ENCODE data around the gene CPZ.

Gene CPZ

DNA sequence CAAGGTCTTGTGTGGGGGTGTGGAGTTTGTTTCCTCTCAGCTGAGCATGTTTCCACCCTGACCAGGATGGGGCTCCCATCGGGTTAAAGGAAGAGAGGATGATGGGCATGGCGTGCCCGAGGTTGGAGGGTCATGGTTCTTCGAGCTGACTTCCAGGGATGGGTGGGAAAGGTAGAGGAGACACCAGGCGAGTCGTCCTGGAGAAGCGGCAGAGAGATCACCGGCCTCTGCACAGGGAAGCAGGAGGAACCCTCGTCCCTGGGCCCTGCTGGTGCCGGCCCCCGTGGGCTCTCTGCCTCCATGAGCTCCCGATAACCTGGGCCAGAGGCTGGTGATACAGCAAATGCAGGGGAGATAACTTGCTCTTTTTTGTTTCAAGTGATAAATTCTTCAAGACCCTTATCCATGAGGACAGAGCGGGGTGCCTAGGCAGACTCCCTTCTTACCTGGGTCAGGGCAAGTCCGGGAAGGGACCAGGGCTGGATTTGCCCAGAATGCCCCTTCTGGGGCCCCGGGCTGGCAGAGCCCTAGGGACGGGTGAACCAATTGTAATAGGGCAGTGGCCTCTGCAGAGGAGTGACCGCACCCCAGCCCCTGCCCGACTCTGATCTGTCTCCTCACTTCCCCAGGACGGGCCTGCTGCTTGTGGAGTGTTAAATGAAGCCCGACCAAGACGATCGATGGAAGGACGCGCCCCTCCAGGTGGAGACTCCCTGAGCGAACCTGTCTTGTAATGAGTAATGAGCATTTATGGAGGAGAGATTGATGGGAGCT lies 63.0 kb downstream of the CPZ start:
- no peak for DNase-seq (ENCODE audit: low spot score)

DNA sequence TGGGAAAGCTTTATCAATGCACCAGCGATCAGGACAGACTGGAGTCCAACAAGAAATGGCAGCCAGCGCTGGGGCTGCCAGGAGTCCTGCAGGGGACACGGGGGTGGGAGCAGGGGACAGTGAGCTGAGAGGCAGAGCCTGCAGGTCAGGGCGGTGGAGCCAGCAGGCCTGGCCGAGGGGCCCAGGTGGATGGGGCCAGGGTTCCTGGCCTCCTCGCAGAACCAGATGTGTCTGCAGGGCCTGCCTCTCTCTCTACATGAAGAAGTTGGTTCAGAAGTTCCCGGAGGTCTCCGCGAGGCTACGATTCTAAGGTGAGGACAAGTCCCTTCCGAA lies 63.6 kb downstream of the CPZ start:
- no peak for DNase-seq (ENCODE audit: low spot score)

DNA sequence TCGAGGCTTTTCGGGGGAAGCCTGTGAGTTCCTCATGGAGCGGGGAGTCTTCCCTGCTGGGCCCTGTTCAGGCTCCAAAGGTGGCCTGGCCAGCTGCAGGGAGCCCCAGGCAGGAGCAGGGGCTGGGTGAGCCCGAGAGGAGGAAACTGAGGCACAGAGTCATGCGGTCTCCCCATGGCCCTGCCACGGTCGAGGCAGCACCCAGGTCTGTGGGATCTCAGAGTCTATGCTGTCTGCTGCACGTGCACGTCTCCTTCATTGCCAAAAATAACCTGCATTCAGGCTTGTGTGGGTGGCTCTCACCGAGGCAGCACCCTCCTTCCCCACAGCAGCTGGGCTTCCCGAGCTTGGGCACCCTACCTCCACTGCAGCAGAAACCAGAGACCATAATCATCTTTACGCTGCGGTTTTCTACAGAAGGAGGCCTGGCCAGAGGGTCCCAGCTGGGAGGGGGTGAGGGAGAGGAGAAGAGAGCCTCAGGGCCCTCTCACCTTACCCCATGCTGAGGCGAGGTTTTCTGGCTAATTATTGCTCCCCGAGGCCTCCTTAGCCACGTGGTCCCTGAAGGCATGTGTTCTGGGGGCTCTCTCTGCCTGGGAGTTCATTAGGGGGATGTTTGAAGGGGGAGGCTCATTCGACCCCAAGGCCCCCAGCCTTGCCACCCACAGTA lies 64.3 kb downstream of the CPZ start:
- no peak for DNase-seq (ENCODE audit: low spot score)

GRCh38 chr4:8657381-8658088 lies 65.0 kb downstream of the CPZ start:
- DNase-seq (ENCODE audit: low spot score) = no peak

- no peak for DNase-seq (ENCODE audit: low spot score)
These were observed 70.2 kb downstream of the CPZ start for GRCh38 chr4:8662776-8663175.

DNA sequence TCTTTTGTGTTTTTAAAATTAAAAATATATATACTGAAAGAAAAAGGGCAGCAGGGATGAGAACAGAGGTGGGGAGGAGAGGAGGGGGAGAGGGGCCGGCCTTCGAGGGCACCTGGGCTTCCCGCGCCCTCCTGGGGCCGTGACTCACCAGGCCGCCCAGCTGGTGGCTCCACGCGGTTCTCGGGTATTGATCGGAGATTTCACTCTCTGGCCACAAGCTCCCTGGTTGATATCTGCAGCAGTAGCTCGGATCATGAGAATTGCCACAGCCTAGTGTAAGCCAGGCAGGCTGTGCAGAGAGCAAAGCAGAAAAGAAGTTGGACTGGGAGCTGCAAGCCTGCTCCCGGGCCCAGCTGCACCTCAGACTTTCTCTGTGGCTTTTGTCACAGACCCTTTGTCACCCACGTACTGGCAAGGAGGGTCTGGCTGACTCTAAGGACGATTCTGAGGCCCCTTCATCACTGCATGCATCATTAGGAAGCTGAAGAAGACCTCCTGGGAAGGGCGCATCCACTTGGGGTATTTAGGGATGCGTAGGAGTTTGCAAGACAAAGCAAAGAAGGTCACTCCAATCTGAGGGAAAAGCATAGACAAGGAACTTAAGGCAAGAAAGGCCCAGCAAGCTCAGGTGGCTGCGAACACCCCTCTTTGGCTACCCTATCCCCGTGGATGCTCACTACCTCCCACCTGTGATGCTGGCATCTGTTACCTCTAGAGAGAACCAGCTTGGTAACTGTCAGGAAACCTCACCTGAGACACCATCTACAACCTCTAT lies 71.7 kb downstream of the CPZ start:
- DNase-seq (ENCODE audit: low spot score) = no peak

GRCh38 chr4:8664976-8665375 lies 72.4 kb downstream of the CPZ start:
- no peak for DNase-seq (ENCODE audit: low spot score)

DNA sequence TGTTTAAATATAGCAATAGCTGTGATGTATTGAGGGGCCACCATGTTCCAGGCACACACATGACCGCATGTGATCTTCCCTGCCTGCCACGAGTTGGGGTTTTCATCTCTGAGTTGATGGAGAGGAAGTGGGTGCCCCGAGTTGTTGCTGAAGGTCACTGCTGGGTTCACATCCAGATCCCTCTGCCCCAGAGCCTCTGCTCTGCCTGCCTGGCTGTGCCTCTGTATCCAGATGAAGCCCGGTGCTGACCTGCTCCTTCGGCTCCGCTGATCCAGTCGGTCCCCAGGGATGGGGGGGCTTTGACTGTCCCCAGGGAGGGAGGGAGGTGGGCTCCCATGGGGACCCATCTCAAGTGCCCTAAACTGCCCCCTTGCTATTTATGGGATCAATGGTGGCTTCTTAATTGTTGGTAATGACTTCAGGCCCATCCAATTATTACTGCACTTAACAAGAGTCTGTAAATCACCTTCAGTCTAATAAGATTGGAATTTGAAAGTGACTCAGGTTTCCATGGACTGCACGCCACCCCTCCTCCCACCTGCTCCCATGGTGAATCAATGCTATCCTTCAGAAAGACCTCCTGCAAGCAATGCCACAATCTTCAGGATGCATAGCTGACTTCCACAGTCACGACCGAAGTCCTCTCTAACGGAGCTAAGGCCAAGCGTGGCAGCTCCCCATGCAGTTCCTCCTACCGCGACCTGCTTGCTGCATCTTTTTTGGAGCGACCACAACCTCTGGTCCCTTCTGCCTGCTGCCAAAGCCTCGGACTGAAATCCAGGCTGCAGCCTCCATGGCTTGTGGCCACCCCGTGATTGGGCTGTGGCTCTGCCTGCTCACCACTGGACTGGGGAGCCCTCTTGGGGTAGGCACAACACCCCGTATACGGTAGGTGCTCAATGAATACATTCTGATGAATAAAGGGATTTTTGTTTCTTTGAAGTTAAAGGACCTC lies 73.1 kb downstream of the CPZ start:
- DNase-seq (ENCODE audit: low spot score) = no peak

GRCh38 chr4:8666581-8666980 lies 74.0 kb downstream of the CPZ start:
- DNase-seq (ENCODE audit: low spot score) = no peak

Data from LoVo (cell line).